Forelimb muscle (tissue), 1 donor: ENCODE measurements around the gene TBXAS1. TPM values are rescaled to one million over a fixed set of nuclear protein-coding genes. Genes with fewer than 3 reads are reported as not detected.

ENCODE experiments used
- DNase-seq: peaks from one replicate; pipeline ENCODE4 v3.0.0-alpha.2; 2013; ENCODE audit warnings: low read depth
- polyA plus RNA-seq: library from polyadenylated mRNA; unstranded; fragments of 120-200 nt; gene quantifications from one replicate; pipeline ENCODE4 v1.2.1, GENCODE V29; 2013; ENCODE audit not compliant: insufficient read length

Gene TBXAS1
- polyA plus RNA-seq, 1 donor: 2.8 TPM

- DNase-seq: no peak
Observed at GRCh38 chr7:139976838-139977656, 148.0 kb downstream of the TBXAS1 start.

- no peak for DNase-seq
Observed at GRCh38 chr7:139981511-139981895, 152.4 kb downstream of the TBXAS1 start.

- no peak for DNase-seq
Observed at GRCh38 chr7:139982927-139983920, 154.2 kb downstream of the TBXAS1 start.

- DNase-seq: no peak
Observed at GRCh38 chr7:139984642-139985539, 155.8 kb downstream of the TBXAS1 start.

- DNase-seq: no peak
Observed at GRCh38 chr7:139985811-139986210, 156.7 kb downstream of the TBXAS1 start.

GRCh38 chr7:139987691-139988516, 158.8 kb downstream of the TBXAS1 start:
- no peak for DNase-seq

- no peak for DNase-seq
Observed at GRCh38 chr7:139989366-139990141, 160.5 kb downstream of the TBXAS1 start.

- no peak for DNase-seq
Observed at GRCh38 chr7:139990142-139990535, 161.1 kb downstream of the TBXAS1 start.

GRCh38 chr7:139990571-139991268, 161.7 kb downstream of the TBXAS1 start:
- DNase-seq: no peak

GRCh38 chr7:139991269-139991666, 162.2 kb downstream of the TBXAS1 start:
- DNase-seq: no peak

- DNase-seq: no peak
Observed at GRCh38 chr7:139991911-139992310, 162.8 kb downstream of the TBXAS1 start.

- DNase-seq: no peak
Observed at GRCh38 chr7:139992353-139993044, 163.4 kb downstream of the TBXAS1 start.

GRCh38 chr7:139993169-139993568, 164.1 kb downstream of the TBXAS1 start:
- no peak for DNase-seq

GRCh38 chr7:139993592-139993991, 164.5 kb downstream of the TBXAS1 start:
- no peak for DNase-seq

GRCh38 chr7:139994356-139994755, 165.3 kb downstream of the TBXAS1 start:
- DNase-seq: no peak

GRCh38 chr7:139995017-139995915, 166.2 kb downstream of the TBXAS1 start:
- DNase-seq: no peak

GRCh38 chr7:139998572-139998971, 169.5 kb downstream of the TBXAS1 start:
- DNase-seq: no peak
